Osteocyte (in vitro differentiated cells): ENCODE results near the gene NEFH. TPM values are rescaled to one million over a fixed set of nuclear protein-coding genes. Genes with fewer than 3 reads are reported as not detected.
A peak's percentile ranks its signal among the peaks of the same experiment; 100 is the strongest.

Source experiments
- DNase-seq: peaks from one replicate; pipeline ENCODE4 v3.0.0; 2021; ENCODE audit warnings: mixed read lengths; ENCODE audit not compliant: unreplicated experiment; ENCODE audit errors: extremely low spot score
- H3K27ac Mint-ChIP-seq: one replicate; pipeline ENCODE4 v1.8.0; 2021; ENCODE audit warnings: mild to moderate bottlenecking, mixed read lengths; ENCODE audit not compliant: unreplicated experiment
- H3K27me3 Mint-ChIP-seq: one replicate; pipeline ENCODE4 v1.8.0; 2021; ENCODE audit warnings: mixed read lengths; ENCODE audit not compliant: unreplicated experiment
- H3K36me3 Mint-ChIP-seq: one replicate; pipeline ENCODE4 v1.8.0; 2021; ENCODE audit warnings: mixed read lengths; ENCODE audit not compliant: unreplicated experiment
- H3K4me1 Mint-ChIP-seq: one replicate; pipeline ENCODE4 v1.8.0; 2021; ENCODE audit warnings: mixed read lengths; ENCODE audit not compliant: unreplicated experiment
- H3K4me3 Mint-ChIP-seq: one replicate; pipeline ENCODE4 v1.8.0; 2021; ENCODE audit warnings: mild to moderate bottlenecking, moderate library complexity, mixed read lengths; ENCODE audit not compliant: unreplicated experiment
- H3K9me3 Mint-ChIP-seq: one replicate; pipeline ENCODE4 v1.8.0; 2021; ENCODE audit warnings: mixed read lengths; ENCODE audit not compliant: unreplicated experiment
- total RNA-seq: library from RNA; stranded (reverse); gene quantifications from 2 replicates; pipeline ENCODE4 v1.2.1, GENCODE V29; 2021
- TF ChIP-seq, protein P1 (sequence below): fragments of 200-600 bp; sonication (generic); IDR thresholded peaks from 2 replicates; pipeline ENCODE4 v1.5.0; 2021; ENCODE audit warnings: antibody characterized with exemption, mild to moderate bottlenecking, moderate library complexity

NEFH gene
- total RNA-seq, 1 donor from 2014 or later = 0.62 TPM

DNA sequence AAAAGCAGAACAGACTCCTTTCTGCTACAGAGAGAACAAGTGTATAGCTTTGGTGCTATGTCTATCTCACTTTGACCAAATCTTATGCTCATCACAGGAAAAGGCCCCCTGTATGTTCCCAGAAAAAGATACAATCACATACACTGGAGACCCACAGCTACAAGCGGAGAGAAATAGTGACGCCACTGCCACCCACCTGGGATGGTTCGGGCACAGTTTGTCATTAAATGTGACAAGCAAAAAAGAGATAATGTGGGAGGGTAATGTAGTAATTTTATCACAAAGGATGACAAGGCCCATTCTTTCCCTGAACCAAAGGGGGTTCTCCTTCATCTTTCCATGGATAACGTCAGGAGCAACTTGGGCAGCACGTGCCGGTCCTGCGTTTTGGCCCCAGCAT, 41.5 kb downstream of the NEFH start:
- Mint-ChIP-seq H3K27ac (no peak overlapping the region), H3K4me3 (no peak overlapping the region)
- TF ChIP-seq, protein P1, sequence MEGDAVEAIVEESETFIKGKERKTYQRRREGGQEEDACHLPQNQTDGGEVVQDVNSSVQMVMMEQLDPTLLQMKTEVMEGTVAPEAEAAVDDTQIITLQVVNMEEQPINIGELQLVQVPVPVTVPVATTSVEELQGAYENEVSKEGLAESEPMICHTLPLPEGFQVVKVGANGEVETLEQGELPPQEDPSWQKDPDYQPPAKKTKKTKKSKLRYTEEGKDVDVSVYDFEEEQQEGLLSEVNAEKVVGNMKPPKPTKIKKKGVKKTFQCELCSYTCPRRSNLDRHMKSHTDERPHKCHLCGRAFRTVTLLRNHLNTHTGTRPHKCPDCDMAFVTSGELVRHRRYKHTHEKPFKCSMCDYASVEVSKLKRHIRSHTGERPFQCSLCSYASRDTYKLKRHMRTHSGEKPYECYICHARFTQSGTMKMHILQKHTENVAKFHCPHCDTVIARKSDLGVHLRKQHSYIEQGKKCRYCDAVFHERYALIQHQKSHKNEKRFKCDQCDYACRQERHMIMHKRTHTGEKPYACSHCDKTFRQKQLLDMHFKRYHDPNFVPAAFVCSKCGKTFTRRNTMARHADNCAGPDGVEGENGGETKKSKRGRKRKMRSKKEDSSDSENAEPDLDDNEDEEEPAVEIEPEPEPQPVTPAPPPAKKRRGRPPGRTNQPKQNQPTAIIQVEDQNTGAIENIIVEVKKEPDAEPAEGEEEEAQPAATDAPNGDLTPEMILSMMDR = no peak

DNA sequence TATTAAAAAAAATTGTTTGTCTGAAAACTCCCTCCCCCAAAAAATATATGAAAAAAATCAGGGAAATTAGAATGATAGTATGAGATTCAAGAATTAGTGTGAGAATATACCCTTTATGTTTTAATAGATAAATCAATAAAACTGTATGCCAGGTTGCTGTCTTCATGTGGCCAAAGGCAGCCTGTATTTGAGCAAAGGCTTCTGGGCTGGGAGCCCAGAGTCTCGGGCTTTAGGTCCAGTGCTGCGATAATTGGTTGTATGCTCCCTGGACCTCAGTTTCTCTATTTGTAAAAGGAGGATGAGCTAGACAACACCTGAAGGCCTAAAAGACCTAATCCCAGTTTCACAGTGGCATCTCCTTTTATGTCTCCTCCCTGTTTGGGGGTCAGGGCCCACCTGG, 43.7 kb downstream of the NEFH start:
- Mint-ChIP-seq H3K27ac (no peak overlapping the region), H3K4me1 (no peaks in the 10 kb centered on the region), H3K27me3 (no peaks in the 10 kb centered on the region), H3K36me3 (peaks cover 50% of the 10 kb centered on the region), H3K9me3 (no peaks in the 10 kb centered on the region), H3K4me3 (no peak overlapping the region)
- TF ChIP-seq, protein P1 = no peak
- DNase-seq = no peak

More for the DNA sequence above, 41.5 kb downstream of the NEFH start:
- no peaks in the 10 kb centered on the region for H3K4me1 Mint-ChIP-seq
- no peak for DNase-seq
- no peaks in the 10 kb centered on the region for H3K27me3 Mint-ChIP-seq
- peaks cover 43% of the 10 kb centered on the region for H3K36me3 Mint-ChIP-seq
- no peaks in the 10 kb centered on the region for H3K9me3 Mint-ChIP-seq

DNA sequence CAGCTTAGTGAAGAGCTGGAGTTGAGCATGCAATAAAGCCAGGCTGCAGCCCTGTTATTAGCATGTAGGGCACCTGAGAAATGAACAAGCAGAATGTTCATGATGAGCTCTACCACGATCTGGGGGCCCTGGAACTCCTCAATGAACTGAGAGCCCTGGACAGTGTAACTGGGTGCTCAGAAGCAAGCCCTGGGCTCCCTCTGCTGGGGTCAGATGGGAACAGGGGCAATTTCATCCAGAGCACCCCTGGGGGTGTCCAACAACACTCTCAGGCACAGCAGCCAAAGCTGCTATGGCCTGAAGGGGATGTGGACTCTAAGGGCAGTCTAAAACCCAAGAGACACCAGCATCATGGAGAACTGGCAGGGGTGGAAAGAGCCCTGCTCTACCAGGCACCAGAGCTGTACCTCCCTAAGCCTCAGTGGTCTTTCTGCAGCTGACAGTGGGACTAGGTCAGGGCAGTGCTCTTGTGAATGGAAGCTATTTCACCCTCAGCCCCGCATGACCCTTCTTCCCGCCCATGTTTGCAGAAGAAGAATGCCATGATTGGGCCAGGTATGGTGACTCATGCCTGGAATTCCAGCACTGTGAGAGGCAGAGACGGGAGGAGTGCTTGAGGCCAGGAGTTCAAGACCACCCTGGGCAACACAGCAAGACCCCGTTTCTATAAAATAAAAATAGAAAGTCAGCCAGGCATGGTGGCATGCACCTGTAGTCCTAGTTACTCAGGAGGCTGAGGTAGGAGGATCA, 44.6 kb downstream of the NEFH start:
- TF ChIP-seq, protein P1 = peak; percentile 43
- Mint-ChIP-seq H3K4me1 (no peaks in the 10 kb centered on the region), H3K27ac (no peak overlapping the region), H3K36me3 (peaks cover 50% of the 10 kb centered on the region), H3K4me3 (no peak overlapping the region), H3K9me3 (no peaks in the 10 kb centered on the region), H3K27me3 (no peaks in the 10 kb centered on the region)
- DNase-seq = no peak

DNA sequence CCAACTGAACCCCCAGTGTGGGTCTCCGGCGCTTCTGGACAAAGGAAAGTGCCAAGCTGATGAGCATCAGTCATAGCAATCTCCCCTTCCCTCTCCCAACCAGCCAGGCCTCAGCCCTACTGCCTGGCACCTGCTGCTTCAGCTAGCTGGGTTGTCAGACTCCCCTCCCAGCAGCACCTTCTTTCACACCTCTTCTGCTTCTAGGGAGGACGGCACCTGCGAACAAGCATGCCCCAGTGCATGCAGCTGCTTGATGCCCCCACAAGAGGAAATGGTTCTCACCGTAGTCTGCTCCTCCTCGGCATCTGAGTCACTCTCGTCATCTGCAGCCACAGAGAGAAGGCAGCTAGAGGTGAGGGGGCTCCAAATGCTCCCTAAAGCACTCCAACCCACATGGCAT, 48.1 kb downstream of the NEFH start:
- Mint-ChIP-seq H3K36me3 (peaks cover 50% of the 10 kb centered on the region), H3K27ac (no peak overlapping the region), H3K27me3 (no peaks in the 10 kb centered on the region), H3K4me3 (no peak overlapping the region), H3K9me3 (no peaks in the 10 kb centered on the region), H3K4me1 (no peaks in the 10 kb centered on the region)
- DNase-seq = no peak
- TF ChIP-seq, protein P1 = no peak

DNA sequence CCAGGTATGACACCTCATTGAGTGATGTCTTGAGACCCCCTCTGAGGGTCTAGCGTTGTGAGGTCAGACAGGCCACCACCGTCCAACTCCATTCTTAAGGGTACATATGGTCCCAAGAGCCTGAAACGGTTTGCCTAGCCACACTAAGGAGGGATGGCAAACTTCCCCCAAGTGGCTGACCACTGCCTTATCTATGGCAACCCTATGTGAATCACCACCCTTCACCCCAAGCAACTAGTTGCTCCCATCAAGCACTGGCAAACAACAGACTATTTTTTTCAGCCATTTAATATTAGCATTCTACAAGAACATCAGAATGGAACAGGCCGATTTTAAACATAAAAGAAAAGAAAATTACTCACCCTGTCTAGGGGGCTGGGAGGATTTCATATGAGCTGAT, 50.7 kb downstream of the NEFH start:
- no peaks in the 10 kb centered on the region for H3K4me1 Mint-ChIP-seq
- peaks cover 53% of the 10 kb centered on the region for H3K36me3 Mint-ChIP-seq
- H3K27me3 Mint-ChIP-seq = no peaks in the 10 kb centered on the region
- H3K27ac Mint-ChIP-seq = no peak overlapping the region
- TF ChIP-seq, protein P1 = no peak
- DNase-seq = no peak
- no peak overlapping the region for H3K4me3 Mint-ChIP-seq
- no peaks in the 10 kb centered on the region for H3K9me3 Mint-ChIP-seq
